DMS 273 (cell line): ENCODE data around the gene NSG2.

Experiments used
- DNase-seq: peaks from one replicate; lab custom pipeline; 2025; ENCODE audit not compliant: unreplicated experiment; lab: John Stamatoyannopoulos, UW

NSG2 gene

DNA sequence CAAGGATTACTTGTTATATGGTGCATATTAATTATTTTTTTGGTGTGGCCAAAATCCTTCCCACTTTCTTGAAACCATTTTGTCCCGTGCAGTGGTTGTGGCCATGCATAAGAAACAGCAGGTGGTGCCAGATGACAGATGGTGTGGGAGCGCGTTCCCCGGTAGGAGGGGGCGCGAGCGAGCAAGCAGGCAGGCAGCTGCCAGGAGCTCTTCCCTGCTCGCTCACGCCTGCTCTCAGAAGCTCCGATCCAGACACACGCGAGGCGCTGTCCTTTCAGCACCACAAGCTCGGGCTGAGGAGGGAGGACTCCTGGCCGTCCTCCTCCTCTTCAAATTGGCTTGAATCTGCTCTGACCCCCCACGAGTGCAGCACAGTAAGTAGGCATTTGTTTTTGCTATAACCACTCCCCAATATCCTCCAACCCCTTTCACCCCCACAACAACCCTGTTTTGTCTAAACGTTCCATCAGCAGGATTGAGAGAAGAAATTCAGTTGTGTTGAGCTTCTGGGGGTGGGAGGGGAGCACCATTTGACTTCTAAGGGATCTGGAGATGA lies at the start of gene NSG2:
TSS of gene NSG2 (plus strand) at position 237 of the 556 bp plus-strand sequence. CDS start 1,050 bp downstream, outside the sequence.
- peak; percentile 95 for DNase-seq

DNA sequence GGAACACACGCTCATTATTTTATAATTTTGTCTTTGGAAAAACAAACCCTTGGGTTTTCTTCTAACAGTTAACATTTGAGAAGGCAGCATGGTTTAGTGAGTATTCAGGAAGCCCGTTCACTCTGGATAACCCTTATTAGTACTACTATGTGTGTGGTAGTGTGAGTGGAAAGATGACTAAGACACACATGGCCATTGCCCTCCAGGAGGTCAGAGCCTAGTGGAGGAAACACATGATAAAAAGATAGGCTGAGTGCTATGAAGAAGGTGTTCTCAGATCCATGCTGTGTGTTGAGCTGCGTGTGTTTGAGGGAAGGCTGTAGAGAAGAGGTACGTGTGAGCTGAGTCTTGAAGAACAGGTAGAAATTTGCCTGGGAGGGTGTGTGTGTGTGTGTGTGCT lies 48.2 kb upstream of the NSG2 start:
- DNase-seq, result no peak

- no peak for DNase-seq
Observed at GRCh38 chr5:173998531-173998930, 47.0 kb upstream of the NSG2 start.

- no peak for DNase-seq
Observed at GRCh38 chr5:174000076-174000475, 45.4 kb upstream of the NSG2 start.

DNA sequence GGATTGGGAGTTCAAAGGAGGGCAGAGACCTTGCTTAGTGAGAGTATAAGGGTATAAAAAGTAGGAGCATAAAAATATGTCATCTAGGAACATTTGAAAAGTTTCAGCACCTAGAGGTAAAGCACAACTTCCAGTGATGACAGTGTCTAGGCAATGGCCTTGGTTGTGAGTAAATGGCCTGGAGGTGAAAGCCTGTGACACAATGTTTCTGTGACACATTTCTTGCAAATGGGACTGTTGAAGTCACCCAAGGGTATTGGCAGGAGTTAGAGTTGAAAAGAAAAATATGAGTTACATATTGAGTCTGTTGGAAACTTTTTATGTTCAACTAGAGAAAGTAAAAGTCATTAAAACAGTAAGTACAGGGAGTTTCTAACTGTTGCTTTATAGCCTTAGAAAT lies 41.7 kb upstream of the NSG2 start:
- DNase-seq, result no peak

DNA sequence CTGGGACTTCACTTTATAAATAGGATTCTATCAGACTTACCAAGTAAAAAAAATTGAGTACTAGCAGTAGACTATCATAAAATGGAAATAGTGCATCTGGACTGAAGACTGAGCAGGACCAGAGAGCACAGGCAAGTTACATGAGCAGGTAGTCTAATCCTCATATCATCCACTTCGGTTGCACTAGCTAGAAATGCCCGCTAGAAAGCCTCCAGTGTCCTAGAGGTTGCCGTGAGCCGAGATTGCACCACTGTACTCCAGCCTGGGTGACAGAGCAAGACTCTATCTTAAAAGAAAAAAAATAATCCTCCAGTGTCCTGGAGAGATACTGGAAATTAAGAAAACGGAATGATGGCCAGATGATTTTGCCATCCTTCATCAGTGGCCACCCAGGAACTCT lies 36.6 kb upstream of the NSG2 start:
- no peak for DNase-seq

GRCh38 chr5:174010365-174010764 lies 35.1 kb upstream of the NSG2 start:
- DNase-seq, result no peak

DNA sequence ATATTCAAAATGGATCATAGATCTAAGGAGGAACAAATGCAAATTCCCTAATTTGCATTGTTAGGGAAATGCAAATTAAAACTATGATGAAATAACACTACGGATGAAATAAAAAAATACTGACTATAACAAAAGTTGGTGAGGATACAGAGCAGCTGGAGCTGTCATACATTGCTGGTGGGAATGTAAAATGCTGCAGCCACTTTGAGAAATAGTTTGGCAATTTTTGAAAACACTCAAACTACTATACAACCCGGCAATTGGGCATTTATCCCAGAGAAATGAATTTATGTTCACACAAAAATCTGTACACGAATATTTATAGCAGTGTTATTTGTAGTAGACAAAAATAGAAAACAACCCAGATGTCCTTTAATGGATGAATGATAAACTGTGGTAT lies 34.1 kb upstream of the NSG2 start:
- no peak for DNase-seq

GRCh38 chr5:174020069-174020927 lies 25.2 kb upstream of the NSG2 start:
- peak; percentile 65 for DNase-seq

GRCh38 chr5:174020928-174021304 lies 24.6 kb upstream of the NSG2 start:
- no peak for DNase-seq

DNA sequence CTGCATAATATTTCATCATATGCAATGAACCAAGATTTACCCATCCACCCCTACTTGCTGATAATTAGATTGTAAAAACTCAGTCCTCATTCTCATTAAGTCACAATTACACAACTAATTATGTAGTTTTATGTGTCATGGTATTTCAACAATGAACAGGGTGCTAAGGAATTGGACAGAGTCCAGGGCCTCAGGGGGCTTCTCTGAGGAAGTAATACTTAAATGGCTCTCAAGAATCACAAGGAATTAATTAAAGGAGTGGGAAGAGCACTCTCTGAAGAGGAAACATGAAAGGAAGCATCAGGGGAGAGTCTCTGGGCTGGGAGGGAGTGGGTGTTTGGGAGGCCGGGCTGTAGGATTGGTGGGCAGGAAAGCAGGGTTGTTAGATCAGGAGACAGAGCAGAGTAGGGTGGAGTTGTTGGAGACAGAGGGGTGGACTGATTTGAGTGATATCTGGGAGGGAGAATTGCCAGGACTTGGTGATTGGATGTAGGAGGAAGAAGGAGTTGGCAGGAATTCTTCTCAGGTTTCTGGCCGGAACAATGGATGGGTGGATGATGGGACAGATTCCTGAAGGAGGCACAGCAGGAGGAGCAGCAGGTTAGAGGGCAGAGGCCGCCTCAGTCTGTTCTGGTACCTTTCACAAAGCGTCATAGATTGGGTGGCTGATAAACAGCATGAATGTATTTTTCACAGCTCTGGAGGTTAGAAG lies 23.0 kb upstream of the NSG2 start:
- no peak for DNase-seq

DNA sequence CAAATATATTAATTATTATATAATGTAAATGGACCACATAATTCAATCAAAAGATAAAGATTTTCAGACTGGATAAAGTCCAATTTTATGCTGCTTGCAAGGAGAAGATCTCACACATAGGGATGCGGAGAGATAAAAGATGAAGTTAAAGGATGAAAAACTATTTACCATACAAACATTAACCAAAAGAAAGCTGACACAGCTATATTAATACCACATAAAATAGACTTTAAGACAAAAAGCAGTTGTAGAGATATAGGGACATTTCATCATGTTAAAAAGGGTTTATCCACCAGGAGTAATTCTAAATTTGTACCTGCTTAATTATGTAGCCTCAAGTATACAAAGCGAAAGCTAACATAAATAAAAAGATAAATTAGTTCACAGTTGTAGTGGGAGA lies 15.2 kb upstream of the NSG2 start:
- no peak for DNase-seq

GRCh38 chr5:174044466-174045254 lies 846 bp upstream of the NSG2 start:
- DNase-seq, result no peak

GRCh38 chr5:174046558-174046957 lies 1.1 kb downstream of the NSG2 start:
- no peak for DNase-seq

DNA sequence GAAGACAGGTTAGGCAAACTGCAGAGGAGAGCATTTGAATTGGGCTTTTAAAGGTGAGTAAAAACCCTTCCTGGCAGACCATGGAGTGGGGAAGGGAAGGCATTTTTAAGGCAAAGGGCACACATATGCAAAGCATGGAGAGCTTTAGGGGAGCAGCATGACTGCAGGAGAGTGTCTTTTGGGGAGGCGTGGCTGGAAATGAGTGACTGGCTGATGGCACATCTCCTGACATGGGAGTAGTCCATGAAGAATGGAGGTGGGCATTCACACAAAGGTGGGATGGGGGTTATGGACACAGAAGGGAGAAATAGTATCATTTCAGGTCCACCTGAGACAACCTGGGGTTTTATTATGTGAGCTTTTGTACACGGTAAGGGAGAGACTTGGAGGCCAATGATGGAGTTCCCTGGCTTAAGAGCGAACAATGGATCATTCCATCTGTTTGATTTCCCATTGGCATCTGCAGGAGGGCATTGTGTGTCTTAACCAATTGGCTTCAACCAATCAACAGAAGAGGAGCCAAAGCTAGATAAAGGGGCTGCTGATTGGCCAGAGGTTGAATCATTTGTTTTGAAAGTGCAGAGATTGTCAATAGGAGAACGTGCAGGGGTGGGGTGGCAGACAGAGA lies 2.1 kb downstream of the NSG2 start:
- DNase-seq, result no peak

GRCh38 chr5:174052636-174053035 lies 7.1 kb downstream of the NSG2 start:
- no peak for DNase-seq

DNA sequence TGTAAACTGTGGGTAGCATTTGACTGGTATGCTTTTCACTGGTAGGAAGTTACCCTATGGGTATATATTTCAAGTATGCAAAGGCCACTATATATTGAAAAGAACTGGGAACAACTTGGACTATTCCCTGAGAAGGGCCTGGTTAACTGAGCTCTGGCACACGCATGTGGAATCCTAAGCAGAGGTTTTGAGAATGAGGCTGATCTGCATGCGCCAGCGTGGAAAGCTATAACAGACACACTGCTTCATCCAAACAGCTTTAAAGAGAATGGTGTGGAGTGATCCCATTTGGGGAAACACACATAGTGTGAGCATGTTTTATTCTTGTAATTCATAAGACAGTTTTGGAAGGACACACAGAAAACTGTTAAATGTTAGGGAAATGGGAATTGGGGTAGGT lies 8.4 kb downstream of the NSG2 start:
- no peak for DNase-seq

GRCh38 chr5:174056064-174056847 lies 10.8 kb downstream of the NSG2 start:
- no peak for DNase-seq

DNA sequence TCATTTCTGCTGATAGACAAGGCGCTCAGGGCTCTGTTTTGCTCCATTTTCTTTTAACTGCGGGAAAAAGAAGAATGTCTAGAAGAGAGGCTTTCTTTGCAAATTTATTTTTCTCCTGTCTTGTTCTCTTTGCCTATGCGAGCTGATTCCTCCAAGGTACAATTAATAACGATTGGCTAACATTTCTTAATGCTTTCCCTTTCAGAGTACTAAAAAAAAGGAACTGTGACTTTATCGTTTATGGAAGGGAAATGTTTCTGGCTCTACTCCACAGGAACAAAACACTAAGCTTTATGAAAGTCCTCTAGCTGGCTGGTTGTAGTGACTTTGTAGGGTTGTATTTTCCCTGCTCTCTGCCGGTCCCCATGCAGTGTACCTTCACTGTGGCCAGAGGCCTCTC lies 11.7 kb downstream of the NSG2 start:
- no peak for DNase-seq
